NB4 (cell line): ENCODE results near the gene TFPI2.

Source experiments
- DNase-seq: peaks from one replicate; pipeline ENCODE4 v3.0.0; 2010; ENCODE audit warnings: low read depth
- H3K4me3 ChIP-seq: one replicate; pipeline ENCODE4 v1.5.1; 2011; ENCODE audit warnings: mild to moderate bottlenecking, low read depth, low read length, moderate library complexity
- MYC ChIP-seq: IDR thresholded peaks from 2 replicates; pipeline ENCODE4 v1.6.1; 2011; ENCODE audit warnings: low read depth, low read length
- POLR2A ChIP-seq: IDR thresholded peaks from 2 replicates; pipeline ENCODE4 v1.6.1; 2011; ENCODE audit warnings: mild to moderate bottlenecking; ENCODE audit not compliant: insufficient read length; ENCODE audit errors: extremely low read depth
- TF ChIP-seq, protein P1 (sequence below): IDR thresholded peaks from 2 replicates; pipeline ENCODE4 v1.6.1; 2011; ENCODE audit warnings: low read depth, low read length
- TF ChIP-seq, protein P2 (sequence below): IDR thresholded peaks from one replicate; pipeline ENCODE4 v1.5.1; 2012; ENCODE audit warnings: low read depth, low read length

Gene TFPI2

DNA sequence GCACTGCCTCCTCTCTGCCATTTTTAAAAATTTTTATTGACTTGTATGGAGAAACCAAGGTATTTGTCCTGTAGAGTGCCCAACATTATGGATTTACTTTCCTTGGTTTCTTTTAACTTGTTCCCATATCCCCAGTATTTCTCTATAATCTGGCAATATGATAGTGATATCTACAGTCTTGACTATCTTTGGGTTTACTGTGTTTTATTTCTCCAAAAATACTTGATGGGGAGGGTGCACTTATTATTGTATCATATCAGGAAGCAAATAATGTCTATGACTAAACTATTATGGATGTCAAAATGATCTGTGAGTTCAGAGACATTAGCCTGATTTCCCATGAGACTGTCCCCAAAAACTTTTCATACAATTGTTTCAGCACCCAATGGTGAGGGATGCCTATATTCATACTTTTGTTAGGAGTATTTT, 6.6 kb downstream of the TFPI2 start:
- no peak overlapping the region for H3K4me3 ChIP-seq
- TF ChIP-seq POLR2A (no peak), MYC (no peak)
- TF ChIP-seq, protein P1, sequence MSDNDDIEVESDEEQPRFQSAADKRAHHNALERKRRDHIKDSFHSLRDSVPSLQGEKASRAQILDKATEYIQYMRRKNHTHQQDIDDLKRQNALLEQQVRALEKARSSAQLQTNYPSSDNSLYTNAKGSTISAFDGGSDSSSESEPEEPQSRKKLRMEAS = no peak
- TF ChIP-seq, protein P2, sequence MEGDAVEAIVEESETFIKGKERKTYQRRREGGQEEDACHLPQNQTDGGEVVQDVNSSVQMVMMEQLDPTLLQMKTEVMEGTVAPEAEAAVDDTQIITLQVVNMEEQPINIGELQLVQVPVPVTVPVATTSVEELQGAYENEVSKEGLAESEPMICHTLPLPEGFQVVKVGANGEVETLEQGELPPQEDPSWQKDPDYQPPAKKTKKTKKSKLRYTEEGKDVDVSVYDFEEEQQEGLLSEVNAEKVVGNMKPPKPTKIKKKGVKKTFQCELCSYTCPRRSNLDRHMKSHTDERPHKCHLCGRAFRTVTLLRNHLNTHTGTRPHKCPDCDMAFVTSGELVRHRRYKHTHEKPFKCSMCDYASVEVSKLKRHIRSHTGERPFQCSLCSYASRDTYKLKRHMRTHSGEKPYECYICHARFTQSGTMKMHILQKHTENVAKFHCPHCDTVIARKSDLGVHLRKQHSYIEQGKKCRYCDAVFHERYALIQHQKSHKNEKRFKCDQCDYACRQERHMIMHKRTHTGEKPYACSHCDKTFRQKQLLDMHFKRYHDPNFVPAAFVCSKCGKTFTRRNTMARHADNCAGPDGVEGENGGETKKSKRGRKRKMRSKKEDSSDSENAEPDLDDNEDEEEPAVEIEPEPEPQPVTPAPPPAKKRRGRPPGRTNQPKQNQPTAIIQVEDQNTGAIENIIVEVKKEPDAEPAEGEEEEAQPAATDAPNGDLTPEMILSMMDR = no peak
- DNase-seq = no peak

DNA sequence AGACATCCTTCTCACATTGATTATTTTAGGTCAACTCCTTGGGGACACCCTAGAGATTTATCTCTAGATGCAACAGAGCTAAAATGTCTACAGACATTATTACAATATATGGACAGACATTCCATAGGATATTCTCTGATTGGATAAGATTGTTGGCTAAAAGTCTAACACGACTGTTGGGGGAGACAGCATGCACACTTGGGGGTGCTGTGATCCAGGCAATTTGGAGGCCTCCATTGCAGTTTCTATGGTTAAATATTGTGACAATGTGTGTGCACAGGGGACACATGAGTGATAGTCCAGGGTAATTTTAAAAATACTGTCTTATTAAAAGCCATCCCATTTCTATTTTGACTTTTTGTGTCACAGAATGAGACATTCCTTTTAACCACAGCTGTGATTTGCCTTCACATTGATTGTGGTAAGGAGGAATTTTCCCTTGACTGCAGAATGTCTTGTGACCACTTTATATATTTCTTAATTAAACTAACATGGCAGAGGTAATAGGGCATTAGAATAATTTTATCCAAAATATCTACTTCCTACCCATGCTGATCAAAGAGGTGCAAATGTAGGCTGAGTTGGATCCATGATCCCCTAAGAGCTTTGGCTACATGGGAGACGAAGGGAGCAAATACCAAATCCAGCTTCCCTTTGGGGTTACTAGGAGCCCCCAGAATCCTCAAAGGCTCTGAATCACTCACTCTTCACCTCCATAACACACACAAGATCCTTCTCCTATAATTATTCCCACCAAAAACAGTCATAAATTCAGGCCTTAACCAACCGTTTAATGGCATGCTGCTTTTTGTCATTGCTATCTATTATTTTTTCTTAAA, 7.3 kb downstream of the TFPI2 start:
- no peak for TF ChIP-seq POLR2A
- TF ChIP-seq, protein P1 = no peak
- TF ChIP-seq MYC = no peak
- TF ChIP-seq, protein P2 = no peak
- H3K4me3 ChIP-seq = no peak overlapping the region
- no peak for DNase-seq

DNA sequence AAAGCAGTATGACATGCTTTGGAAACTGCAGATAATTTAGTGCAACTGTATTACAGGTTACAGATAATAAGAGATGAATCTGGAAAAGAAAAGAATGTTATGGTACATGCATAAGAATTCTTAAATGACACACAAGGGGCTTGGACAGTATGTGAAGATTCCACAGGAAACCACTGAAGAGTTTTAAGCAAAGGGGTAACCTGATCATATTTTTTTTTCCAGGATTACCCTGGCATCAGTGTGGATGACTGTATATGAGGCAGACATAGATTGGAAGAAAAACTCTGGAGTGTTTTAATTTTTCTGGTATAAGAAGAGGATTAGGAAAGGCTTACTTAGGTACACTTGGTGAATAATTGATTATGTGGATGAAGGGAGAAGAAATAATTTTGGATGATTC, 8.1 kb downstream of the TFPI2 start:
- DNase-seq = no peak
- TF ChIP-seq MYC (no peak), POLR2A (no peak)
- TF ChIP-seq, protein P1 = no peak
- TF ChIP-seq, protein P2 = no peak
- no peak overlapping the region for H3K4me3 ChIP-seq

DNA sequence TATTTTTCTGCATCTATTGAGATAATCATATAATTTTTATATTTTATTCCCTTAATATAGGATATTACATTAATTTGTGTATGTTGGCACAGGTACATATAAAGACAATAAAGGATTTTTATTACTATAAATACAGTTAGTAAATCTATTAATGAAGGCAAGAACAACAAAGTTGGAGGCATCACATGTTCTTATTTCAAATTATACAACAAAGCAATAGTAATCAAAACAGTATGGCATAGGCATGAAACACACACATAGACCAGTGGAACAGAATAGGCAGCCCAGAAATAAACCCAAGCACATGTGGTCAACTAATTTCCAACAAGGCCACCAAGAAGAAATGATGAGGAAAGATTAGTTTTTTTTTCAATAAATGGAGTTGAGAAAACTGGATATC, 11.2 kb downstream of the TFPI2 start:
- no peak overlapping the region for H3K4me3 ChIP-seq
- TF ChIP-seq, protein P2 = no peak
- no peak for TF ChIP-seq MYC
- DNase-seq = no peak

DNA sequence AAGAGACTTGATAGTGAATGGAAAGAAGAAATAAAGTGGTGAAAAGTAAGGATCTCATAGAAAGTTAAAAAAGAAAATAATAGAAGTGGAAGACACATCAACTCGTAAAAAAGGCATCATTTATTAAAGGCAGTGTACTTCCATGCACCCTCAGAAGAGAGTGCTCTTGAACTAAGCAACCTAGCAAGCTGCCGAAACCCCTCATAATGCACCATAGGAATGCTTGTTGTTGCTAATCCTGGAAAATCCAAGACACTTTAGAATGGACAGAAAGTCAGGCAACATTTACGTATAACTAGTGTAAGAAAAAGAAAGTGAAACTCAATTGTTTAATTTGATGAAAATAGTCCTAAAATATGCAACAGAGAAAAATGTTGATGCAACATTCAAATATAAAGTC, 12.8 kb downstream of the TFPI2 start:
- TF ChIP-seq, protein P1 = no peak
- TF ChIP-seq MYC = no peak
- TF ChIP-seq POLR2A = no peak
- TF ChIP-seq, protein P2 = no peak
- no peak overlapping the region for H3K4me3 ChIP-seq
- DNase-seq = no peak
